HG02678 (cell line): ENCODE measurements around the gene ZFHX3.

ENCODE experiments used
- ATAC-seq: cut with Tn5 transposase; IDR thresholded peaks from one replicate; pipeline ENCODE4 v1.9.1; 2021; ENCODE audit warnings: mild to moderate bottlenecking, moderate library complexity; ENCODE audit not compliant: unreplicated experiment

ZFHX3 gene

DNA sequence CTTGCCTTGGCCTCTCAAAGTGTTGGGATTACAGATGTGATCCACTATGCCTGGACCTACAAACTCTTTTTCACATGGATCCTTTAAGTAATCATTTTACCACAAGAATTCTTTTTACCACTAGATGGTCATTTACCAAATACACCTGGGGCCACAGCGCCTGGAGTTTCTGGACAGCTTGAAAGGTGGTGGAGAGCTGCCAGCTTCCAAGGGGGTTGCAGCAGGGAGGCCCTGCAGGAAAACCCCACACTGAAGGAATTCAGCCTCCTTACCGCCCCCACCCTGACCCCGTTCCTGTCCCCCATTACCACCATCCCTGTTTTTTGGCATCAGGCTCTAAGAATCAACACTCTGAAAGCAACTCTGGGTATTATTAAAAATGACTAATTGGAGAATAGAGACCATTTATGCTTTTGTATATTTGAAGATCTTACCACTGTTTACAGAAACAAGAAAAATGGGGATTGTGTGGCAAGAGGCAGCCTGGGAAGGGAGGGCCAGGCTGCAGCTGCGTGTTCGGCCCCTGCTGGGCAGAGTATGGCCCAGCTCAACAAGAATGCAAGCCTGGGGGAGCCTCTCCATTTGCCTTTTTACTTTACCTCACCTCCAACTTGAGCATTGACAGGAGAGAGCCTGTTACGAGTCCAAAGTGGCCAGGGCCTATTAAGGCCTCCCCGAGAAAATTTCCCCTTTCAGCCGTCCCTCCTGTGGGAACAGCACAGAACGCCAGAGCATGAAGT is 209.9 kb downstream of the ZFHX3 start:
- ATAC-seq, result no peak

- no peak for ATAC-seq
Measured at GRCh38 chr16:72836985-72837384, 210.9 kb downstream of the ZFHX3 start.

- ATAC-seq, result no peak
Measured at GRCh38 chr16:72836181-72836580, 211.7 kb downstream of the ZFHX3 start.

- ATAC-seq, result no peak
Measured at GRCh38 chr16:72835086-72835485, 212.8 kb downstream of the ZFHX3 start.

- ATAC-seq, result no peak
Measured at GRCh38 chr16:72834499-72834898, 213.4 kb downstream of the ZFHX3 start.

DNA sequence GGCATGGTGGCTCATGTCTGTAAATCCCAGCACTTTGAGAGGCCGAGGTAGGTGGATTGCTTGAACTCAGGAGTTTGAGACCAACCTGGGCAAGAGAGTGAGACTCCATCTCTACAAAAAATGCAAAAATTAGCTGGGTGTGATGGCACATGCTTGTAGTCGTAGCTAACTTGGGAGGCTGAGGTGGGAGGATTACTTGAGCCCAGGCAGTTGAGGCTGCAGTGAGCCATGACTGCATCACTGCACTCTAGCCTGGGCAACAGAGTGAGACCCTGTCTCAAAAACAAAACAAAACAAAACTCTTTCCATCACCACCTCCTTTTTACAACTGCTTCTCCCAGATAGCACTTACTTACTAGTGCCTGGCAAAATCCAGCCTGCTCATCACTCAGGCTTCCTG is 214.0 kb downstream of the ZFHX3 start:
- no peak for ATAC-seq

GRCh38 chr16:72833482-72833881 is 214.4 kb downstream of the ZFHX3 start:
- ATAC-seq, result no peak

- ATAC-seq, result peak; percentile 82
Measured at GRCh38 chr16:72832621-72833248, 215.2 kb downstream of the ZFHX3 start.

- no peak for ATAC-seq
Measured at GRCh38 chr16:72829846-72830775, 217.8 kb downstream of the ZFHX3 start.

- no peak for ATAC-seq
Measured at GRCh38 chr16:72827866-72828265, 220.1 kb downstream of the ZFHX3 start.

DNA sequence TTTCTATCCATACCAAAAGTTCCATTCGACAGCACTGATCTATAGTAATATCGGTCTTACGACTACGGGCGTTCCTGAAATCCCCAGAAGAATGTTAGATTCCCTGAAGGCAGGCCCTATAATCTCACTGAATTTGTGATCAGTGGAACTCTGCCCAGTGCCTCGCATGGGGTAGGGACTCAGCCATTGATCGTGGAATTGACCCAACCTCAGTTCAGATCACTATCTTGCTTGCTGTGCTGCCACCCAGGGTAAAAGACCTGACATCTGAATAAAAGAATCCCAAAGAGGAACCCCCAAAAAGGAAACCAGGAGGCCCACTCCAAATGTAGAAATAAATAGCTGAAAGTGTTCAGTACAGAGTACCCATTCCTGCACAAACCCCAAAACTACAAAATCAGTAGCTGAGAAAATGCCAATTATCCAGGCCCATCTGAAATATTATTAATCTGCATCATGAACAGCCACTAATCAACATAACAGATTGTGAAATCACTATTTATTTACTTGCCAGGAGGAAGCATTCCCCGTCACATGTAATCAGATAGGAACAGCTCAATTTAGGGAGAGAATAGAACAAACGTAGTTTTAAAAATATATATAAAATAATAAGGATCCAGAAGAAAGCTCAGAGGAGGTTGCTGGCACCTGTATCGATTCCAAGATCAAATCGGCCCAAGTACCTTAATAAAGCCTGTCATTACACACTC is 221.9 kb downstream of the ZFHX3 start:
- ATAC-seq, result no peak

DNA sequence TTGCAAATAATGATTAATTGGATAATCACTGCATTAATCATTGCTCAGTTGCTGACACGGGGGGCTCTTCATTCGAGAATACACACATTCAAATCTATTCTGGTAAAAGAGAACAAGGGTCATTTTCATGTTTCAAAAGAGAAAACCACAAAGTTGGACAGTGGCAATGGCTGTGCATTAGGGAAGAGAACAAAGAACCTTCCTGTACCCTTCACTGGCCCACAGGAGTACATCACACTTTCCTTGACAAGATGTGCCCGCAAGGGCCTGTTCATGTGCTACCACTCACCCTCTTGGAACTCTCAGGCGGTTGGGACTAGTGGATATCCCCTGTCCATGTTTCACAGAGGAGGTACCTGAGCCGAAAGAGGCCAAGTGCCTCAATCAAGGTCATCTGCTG is 223.2 kb downstream of the ZFHX3 start:
- no peak for ATAC-seq

DNA sequence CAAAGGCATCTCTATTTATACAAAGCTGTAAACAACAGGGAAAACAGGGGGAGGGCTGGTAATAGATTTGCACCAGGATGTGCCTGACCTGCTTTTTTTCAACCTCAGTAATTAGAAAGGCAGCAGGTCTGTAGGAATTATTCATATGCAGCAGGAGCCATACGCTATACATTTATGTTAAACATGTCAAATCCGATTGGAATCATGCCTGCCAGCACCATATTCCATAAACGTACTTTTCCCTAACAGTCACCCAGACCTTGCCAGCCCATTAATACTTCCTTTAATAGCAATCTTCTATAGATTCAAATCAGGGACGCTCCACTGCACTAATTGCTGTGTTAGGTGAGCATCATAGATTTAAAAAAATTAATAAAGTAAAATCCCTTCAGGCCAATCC is 223.9 kb downstream of the ZFHX3 start:
- no peak for ATAC-seq

- no peak for ATAC-seq
Measured at GRCh38 chr16:72821185-72821950, 226.6 kb downstream of the ZFHX3 start.

GRCh38 chr16:72819345-72819744 is 228.6 kb downstream of the ZFHX3 start:
- no peak for ATAC-seq

DNA sequence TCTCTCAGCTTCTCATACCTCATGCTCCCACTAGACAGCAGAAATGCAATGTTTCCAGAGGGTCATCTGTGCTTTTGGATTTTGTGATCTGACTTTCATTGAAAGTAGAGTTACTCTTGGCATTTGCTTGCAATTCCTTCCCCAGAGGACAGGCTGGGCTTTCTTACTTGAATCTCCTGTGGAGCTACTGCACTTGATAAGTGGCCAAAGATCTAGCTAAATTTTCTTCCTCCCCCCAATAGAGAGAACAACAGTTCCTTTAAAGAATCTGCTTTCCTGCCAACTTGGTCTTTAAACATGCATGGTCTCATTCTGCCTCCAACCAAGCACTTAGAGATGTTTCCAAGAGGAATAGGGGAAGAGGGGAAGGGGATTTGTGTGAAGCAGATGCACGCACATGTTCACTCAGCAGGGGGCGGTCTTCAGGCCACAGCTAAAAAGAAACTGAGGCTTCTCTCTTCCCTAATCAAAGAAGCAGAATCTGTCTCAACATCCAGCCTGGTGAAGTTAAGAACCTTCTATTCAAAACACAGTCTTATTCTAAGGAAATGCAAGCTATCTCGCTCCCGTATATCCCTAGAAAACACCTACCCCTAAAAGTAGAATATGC is 229.6 kb downstream of the ZFHX3 start:
- no peak for ATAC-seq

DNA sequence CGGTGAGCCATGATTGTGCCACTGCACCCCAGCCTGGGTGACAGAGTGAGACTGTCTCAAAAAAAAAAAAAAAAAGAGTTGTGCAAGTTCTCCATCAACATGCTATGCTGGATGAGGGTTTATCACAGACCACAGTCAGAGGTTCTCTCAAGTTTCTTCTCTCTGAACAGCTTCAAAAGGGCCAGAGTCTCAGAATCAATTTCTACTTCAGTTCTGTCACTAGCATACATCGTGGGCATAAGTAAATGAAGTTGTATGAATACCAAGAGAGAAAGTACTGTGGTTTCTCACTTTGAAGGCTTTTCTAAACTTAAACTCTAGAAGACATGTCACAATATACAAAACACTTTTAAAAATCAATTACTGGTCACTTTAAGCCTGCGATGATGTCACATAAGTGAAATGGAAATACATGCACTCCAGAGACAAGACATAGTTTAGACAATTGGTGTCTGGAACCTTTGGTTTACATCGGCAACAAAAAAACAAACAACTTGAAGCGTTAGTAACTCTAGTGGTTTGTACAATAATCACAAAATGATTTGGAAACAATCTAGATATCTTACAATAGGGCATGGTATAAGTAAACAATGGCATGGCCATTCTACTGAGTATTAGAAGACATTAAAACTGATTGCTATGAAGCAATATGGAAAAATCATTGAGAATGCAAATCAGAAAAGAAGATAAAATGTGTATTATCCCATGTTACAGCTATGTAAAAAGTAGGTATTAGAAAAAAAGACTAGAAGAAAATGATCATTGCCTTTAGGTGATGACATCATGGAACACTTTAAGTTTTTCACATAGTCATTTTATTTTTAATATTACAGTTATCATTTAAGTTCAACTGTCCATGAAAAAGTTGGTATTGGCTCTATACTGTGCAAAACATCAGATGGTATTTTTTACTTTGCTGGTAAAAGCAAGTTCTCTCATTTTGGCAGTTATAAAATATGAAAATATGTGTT is 232.3 kb downstream of the ZFHX3 start:
- ATAC-seq, result peak; percentile 62

DNA sequence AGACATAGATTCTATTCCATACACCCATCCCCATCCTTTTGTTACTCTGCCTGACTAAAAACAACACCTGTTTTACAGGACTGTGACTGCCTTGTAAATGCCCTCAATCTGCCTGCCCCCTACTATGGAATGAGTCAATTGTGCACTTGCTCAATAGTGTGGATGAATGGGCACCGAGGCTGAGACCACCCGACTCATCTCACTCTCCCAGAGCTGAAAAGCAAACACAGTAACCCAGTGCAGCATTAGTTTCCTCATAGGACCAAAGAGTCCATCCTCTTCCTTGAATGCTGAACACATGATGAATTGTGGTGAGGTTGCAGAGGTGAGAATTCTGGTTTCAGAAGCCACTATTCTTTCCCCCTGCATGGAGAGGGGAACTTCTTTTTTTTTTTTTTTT is 233.7 kb downstream of the ZFHX3 start:
- ATAC-seq, result no peak

DNA sequence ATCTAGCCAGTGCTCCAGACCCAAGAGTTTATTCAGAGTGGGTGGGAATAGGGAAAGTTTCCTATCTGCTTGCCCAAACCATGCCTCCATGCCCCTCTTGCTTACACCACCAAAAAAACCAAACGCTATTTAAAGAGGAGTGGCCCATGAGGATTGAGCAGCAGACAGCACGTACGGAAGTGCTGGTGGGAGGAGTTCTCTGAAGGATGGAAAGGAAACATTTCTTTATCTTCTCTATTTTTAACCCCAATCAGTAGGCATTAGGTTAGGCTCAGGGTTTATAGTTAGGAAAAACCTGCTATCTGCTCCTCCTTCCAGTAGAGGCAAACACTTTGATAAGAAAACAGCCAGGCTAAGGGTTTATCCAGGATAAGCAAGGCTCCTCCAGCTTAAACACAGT is 235.3 kb downstream of the ZFHX3 start:
- ATAC-seq, result no peak
